Measurements from ENCODE around the gene PNPLA5.

Gene PNPLA5

DNA sequence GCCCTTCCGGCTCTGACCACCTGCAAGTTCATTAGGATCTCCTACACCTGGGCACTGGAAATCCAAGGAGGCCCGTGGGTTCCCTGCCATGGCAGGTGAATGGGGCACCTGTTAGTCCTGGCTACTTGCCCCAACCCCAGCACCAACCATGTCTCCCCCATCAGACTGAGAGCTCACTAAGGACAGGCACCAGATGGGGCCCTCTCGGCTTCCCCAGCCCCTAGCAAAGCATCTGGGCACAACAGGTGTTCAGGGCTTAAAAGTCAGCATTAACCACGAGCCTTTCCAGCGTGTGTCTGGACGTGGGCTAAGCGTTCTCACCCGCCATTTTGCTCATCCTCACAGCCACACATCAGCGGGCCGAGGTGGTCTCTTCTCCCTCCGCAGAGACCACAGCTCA lies 31.7 kb downstream of the PNPLA5 start:
- TF ChIP-seq, protein P1, sequence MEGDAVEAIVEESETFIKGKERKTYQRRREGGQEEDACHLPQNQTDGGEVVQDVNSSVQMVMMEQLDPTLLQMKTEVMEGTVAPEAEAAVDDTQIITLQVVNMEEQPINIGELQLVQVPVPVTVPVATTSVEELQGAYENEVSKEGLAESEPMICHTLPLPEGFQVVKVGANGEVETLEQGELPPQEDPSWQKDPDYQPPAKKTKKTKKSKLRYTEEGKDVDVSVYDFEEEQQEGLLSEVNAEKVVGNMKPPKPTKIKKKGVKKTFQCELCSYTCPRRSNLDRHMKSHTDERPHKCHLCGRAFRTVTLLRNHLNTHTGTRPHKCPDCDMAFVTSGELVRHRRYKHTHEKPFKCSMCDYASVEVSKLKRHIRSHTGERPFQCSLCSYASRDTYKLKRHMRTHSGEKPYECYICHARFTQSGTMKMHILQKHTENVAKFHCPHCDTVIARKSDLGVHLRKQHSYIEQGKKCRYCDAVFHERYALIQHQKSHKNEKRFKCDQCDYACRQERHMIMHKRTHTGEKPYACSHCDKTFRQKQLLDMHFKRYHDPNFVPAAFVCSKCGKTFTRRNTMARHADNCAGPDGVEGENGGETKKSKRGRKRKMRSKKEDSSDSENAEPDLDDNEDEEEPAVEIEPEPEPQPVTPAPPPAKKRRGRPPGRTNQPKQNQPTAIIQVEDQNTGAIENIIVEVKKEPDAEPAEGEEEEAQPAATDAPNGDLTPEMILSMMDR (IDR thresholded peaks at IDR 0.05; ENCODE audit: low read depth, low read length): no peak
- H3K4me3 ChIP-seq (ENCODE audit: low read depth, low read length): no peak overlapping the region

DNA sequence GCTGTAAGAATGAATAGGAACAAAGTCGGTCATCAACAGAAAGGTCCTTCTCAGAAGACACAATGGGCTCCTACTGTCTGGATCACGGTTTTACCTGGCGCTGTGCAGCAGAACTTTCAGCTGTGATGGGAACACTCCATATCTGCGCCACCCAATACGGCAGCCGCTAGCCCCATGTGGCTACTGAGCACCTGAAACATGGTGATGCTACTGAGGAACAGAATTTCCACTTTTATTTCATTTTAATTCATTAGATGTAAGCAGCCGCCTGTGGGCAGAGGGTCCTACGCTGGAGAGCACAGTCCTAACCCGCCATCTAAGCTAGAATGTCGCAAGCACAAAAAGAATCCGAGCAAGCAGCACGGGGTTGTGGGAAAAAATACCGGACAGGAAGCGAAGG lies 32.2 kb downstream of the PNPLA5 start:
- TF ChIP-seq, protein P1 (IDR thresholded peaks at IDR 0.05; ENCODE audit: low read depth, low read length): no peak
- H3K4me3 ChIP-seq (ENCODE audit: low read depth, low read length): no peak overlapping the region

DNA sequence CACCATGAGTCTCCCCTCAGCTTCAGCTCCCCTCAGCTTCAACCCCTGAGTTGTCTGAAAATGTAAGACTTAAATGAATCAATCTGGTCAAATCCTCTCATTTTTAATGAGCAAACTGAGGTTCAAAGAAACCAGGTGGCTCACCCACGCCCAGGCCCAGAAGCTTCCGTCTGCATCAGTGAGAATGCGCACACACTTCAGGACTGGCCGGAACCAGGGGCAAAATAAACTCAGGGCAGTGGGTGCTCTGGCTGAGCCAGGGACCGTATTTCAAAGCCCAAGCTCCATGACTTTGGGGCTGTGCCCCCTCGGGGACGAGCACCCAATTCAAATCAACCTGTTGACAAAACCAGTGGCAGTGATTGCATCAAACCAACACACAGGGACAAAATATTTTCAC lies 32.6 kb downstream of the PNPLA5 start:
- TF ChIP-seq, protein P1 (IDR thresholded peaks at IDR 0.05; ENCODE audit: low read depth, low read length): no peak
- H3K4me3 ChIP-seq (ENCODE audit: low read depth, low read length): no peak overlapping the region

DNA sequence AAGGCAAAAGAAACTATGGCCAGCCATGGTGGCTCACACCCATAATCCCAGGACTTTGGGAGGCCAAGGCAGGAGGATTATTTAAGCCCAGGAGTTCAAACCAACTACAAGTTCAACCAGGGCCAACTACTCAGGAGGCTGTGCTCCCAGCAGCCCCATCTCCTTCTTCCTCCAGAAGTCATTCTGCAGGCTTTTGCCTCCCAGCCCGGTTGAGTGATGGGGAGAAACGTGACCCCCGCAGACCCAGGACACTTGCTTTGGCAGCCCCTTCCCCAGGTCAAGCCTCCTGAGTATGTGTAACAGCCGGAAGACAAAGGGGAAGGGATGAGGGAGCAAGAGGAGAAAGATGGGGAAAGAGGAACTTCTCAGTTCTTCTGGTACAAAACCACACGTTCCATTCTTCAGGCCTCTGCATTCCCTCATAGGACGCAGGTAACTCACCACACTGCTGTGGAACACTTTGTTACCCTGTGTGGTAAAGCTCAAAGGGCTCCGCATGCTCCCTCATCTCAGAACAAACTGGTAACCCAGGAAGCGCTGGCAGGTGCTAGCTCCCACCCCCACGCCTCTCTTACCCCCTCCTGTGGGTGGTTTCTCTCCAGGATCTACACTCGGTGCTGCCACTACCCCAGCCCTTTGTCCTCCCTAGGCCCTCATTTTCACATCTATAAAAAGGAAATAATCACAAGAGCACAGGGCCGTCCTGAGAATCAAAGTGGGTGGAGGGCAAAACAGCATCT lies 33.5 kb downstream of the PNPLA5 start:
- TF ChIP-seq, protein P1 (IDR thresholded peaks at IDR 0.05; ENCODE audit: low read depth, low read length): no peak
- H3K4me3 ChIP-seq (ENCODE audit: low read depth, low read length): no peak overlapping the region

DNA sequence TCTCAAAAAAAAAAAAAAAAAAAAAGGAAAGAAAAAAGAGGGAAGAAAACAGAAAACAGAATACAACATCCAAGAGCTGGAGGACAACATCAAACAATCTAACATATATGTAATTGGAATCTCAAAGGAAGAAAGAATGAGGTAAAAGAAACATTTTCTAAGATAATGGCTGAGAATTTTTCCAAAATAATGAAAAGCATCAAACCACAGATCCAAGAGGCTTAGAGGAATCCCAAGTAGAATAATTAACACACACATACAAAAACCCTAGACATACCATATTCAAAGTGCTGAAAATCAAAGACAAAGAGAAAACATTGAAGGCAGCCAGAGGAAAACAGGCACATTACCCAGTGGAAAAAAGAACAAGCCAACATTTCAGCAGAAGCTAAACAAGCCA lies 34.4 kb downstream of the PNPLA5 start:
- TF ChIP-seq, protein P1 (IDR thresholded peaks at IDR 0.05; ENCODE audit: low read depth, low read length): no peak
- H3K4me3 ChIP-seq (ENCODE audit: low read depth, low read length): no peak overlapping the region

DNA sequence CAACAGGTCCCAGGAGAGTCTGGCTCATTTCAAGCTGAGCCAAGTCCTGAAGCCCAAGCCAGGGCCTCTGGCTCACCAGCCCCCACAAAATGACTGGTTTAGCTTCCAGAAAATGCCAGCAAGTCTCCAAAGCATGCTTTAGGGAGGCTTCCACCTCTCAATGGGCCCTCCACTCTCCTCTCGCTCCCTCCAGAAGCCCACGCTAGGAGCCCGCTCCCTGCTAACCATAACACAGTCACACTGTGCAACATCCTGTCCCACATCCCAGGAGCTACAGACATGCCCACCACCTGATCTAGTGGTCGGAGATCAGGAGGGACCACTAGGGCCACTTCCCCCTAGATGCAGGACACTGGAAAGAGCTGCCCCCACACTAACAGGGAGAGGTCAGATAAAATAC lies 36.4 kb downstream of the PNPLA5 start:
- TF ChIP-seq, protein P1 (IDR thresholded peaks at IDR 0.05; ENCODE audit: low read depth, low read length): no peak
- H3K4me3 ChIP-seq (ENCODE audit: low read depth, low read length): no peak overlapping the region

DNA sequence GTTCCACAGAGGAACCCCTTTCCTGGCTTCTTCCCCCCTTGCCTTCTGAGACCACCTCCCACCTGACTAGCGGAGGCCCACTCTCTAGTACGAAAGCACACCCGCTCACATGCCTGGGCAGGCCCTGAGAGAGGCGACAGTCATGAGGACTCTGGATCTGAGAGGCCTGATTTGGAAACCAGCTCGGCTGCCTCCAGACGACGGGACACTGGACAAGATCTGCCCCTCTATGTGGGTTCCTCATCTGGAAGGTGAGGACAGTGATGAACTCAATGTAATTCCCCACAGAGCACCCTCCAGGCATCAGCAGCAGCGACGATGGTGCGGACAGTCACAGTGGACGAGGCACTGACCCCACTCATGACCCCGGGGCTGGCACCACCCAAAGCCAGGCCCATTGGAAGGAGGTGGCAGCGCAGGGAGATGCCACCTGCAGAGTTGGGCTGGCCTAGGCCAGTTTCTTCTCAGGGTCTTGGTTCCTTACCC lies 37.0 kb downstream of the PNPLA5 start:
- TF ChIP-seq, protein P1 (IDR thresholded peaks at IDR 0.05; ENCODE audit: low read depth, low read length): no peak
- no peak overlapping the region for H3K4me3 ChIP-seq (ENCODE audit: low read depth, low read length)
